Activated T-cell treated with anti-CD3 and anti-CD28 coated beads, Interleukin-2, amount 50 U/mL, for 4 hours (primary cell): ENCODE measurements around the gene BICDL1. TPM values are rescaled to one million over a fixed set of nuclear protein-coding genes. Genes with fewer than 3 reads are reported as not detected.

Source experiments
- ATAC-seq, 2 donors: fragments of 200-7000 bp; cut with Tn5 transposase; one replicate each; pipeline ENCODE4 v1.10.0; 2021
- DNase-seq: peaks from one replicate; pipeline ENCODE4 v3.0.0-alpha.2; 2020
- H3K27me3 Mint-ChIP-seq: one replicate; pipeline ENCODE4 v1.8.0; 2021; ENCODE audit warnings: low read depth, mixed read lengths
- H3K36me3 Mint-ChIP-seq: one replicate; pipeline ENCODE4 v1.8.0; 2022; ENCODE audit warnings: mixed read lengths; ENCODE audit not compliant: insufficient read depth
- H3K4me1 Mint-ChIP-seq: one replicate; pipeline ENCODE4 v1.8.0; 2021; ENCODE audit warnings: low read depth, mixed read lengths
- H3K4me3 Mint-ChIP-seq: one replicate; pipeline ENCODE4 v1.8.0; 2021; ENCODE audit warnings: mild to moderate bottlenecking, moderate library complexity, mixed read lengths
- H3K9me3 Mint-ChIP-seq: one replicate; pipeline ENCODE4 v1.8.0; 2021; ENCODE audit warnings: mixed read lengths
- total RNA-seq, 3 donors: library from RNA; stranded (reverse); gene quantifications; one replicate each; pipeline ENCODE4 v1.2.1, GENCODE V29; 2021

The BICDL1 gene
- total RNA-seq, 3 donors from 2014 or later = 121 to 152 (median 130) TPM

GRCh38 chr12:119989731-119990381, 820 bp downstream of the BICDL1 start:
- Mint-ChIP-seq H3K27me3 (no peaks in the 10 kb centered on the region), H3K9me3 (no peaks in the 10 kb centered on the region), H3K4me1 (peaks cover 41% of the 10 kb centered on the region), H3K4me3 (peak overlapping the region; percentile 95), H3K36me3 (peaks cover 25% of the 10 kb centered on the region)
- ATAC-seq = peak; percentile 17 to 27
- peak; percentile 50 for DNase-seq

GRCh38 chr12:119990382-119990874, 1.4 kb downstream of the BICDL1 start:
- Mint-ChIP-seq H3K27me3 (no peaks in the 10 kb centered on the region), H3K4me1 (peaks cover 43% of the 10 kb centered on the region), H3K4me3 (peak overlapping the region; percentile 95), H3K36me3 (peaks cover 27% of the 10 kb centered on the region), H3K9me3 (no peaks in the 10 kb centered on the region)
- ATAC-seq = no peak
- DNase-seq = peak; percentile 17

- ATAC-seq = no peak
- peak overlapping the region; percentile 95 for H3K4me3 Mint-ChIP-seq
- peaks cover 54% of the 10 kb centered on the region for H3K4me1 Mint-ChIP-seq
- H3K9me3 Mint-ChIP-seq = no peaks in the 10 kb centered on the region
- no peaks in the 10 kb centered on the region for H3K27me3 Mint-ChIP-seq
- DNase-seq = no peak
- H3K36me3 Mint-ChIP-seq = peaks cover 36% of the 10 kb centered on the region
These were observed 3.2 kb downstream of the BICDL1 start for GRCh38 chr12:119992129-119992705.

GRCh38 chr12:119994892-119995658, 6.0 kb downstream of the BICDL1 start:
- H3K4me1 Mint-ChIP-seq = peaks cover 55% of the 10 kb centered on the region
- no peak for DNase-seq
- H3K9me3 Mint-ChIP-seq = no peaks in the 10 kb centered on the region
- no peak overlapping the region for H3K4me3 Mint-ChIP-seq
- peaks cover 55% of the 10 kb centered on the region for H3K36me3 Mint-ChIP-seq
- H3K27me3 Mint-ChIP-seq = no peaks in the 10 kb centered on the region
- no peak for ATAC-seq

- H3K27me3 Mint-ChIP-seq = no peaks in the 10 kb centered on the region
- DNase-seq (no peak), ATAC-seq (peak; percentile 36 to 46)
- H3K9me3 Mint-ChIP-seq = no peaks in the 10 kb centered on the region
- no peak overlapping the region for H3K4me3 Mint-ChIP-seq
- H3K4me1 Mint-ChIP-seq = peaks cover 55% of the 10 kb centered on the region
- peaks cover 63% of the 10 kb centered on the region for H3K36me3 Mint-ChIP-seq
These were observed 7.4 kb downstream of the BICDL1 start for GRCh38 chr12:119996417-119996816.

GRCh38 chr12:119998471-119999245, 9.6 kb downstream of the BICDL1 start:
- Mint-ChIP-seq H3K9me3 (no peaks in the 10 kb centered on the region), H3K4me3 (no peak overlapping the region), H3K4me1 (peaks cover 47% of the 10 kb centered on the region), H3K36me3 (peaks cover 57% of the 10 kb centered on the region), H3K27me3 (no peaks in the 10 kb centered on the region)
- ATAC-seq (no peak), DNase-seq (no peak)

GRCh38 chr12:120000556-120000955, 11.5 kb downstream of the BICDL1 start:
- H3K36me3 Mint-ChIP-seq = peaks cover 52% of the 10 kb centered on the region
- no peak overlapping the region for H3K4me3 Mint-ChIP-seq
- peaks cover 44% of the 10 kb centered on the region for H3K4me1 Mint-ChIP-seq
- no peak for DNase-seq
- H3K27me3 Mint-ChIP-seq = no peaks in the 10 kb centered on the region
- ATAC-seq = no peak
- H3K9me3 Mint-ChIP-seq = no peaks in the 10 kb centered on the region

GRCh38 chr12:120006258-120006975, 17.4 kb downstream of the BICDL1 start:
- ATAC-seq (peak; percentile 67), DNase-seq (peak; percentile 18)
- H3K4me3 Mint-ChIP-seq = peak overlapping the region; percentile 63
- H3K4me1 Mint-ChIP-seq = peaks cover 73% of the 10 kb centered on the region
- peaks cover 50% of the 10 kb centered on the region for H3K36me3 Mint-ChIP-seq
- H3K9me3 Mint-ChIP-seq = no peaks in the 10 kb centered on the region
- H3K27me3 Mint-ChIP-seq = no peaks in the 10 kb centered on the region

GRCh38 chr12:120007272-120007671, 18.2 kb downstream of the BICDL1 start:
- peaks cover 77% of the 10 kb centered on the region for H3K4me1 Mint-ChIP-seq
- H3K9me3 Mint-ChIP-seq = no peaks in the 10 kb centered on the region
- peak overlapping the region; percentile 63 for H3K4me3 Mint-ChIP-seq
- DNase-seq (peak; percentile 68), ATAC-seq (peak; percentile 50)
- no peaks in the 10 kb centered on the region for H3K27me3 Mint-ChIP-seq
- peaks cover 49% of the 10 kb centered on the region for H3K36me3 Mint-ChIP-seq

GRCh38 chr12:120010661-120011230, 21.7 kb downstream of the BICDL1 start:
- no peaks in the 10 kb centered on the region for H3K9me3 Mint-ChIP-seq
- DNase-seq = no peak
- H3K4me1 Mint-ChIP-seq = peaks cover 94% of the 10 kb centered on the region
- peaks cover 50% of the 10 kb centered on the region for H3K36me3 Mint-ChIP-seq
- no peak for ATAC-seq
- peak overlapping the region; percentile 73 for H3K4me3 Mint-ChIP-seq
- H3K27me3 Mint-ChIP-seq = no peaks in the 10 kb centered on the region

GRCh38 chr12:120012067-120012621, 23.1 kb downstream of the BICDL1 start:
- peaks cover 89% of the 10 kb centered on the region for H3K4me1 Mint-ChIP-seq
- peak overlapping the region; percentile 73 for H3K4me3 Mint-ChIP-seq
- ATAC-seq (peak; percentile 70 to 71), DNase-seq (peak; percentile 72)
- H3K27me3 Mint-ChIP-seq = no peaks in the 10 kb centered on the region
- peaks cover 41% of the 10 kb centered on the region for H3K36me3 Mint-ChIP-seq
- no peaks in the 10 kb centered on the region for H3K9me3 Mint-ChIP-seq

- peaks cover 83% of the 10 kb centered on the region for H3K4me1 Mint-ChIP-seq
- peak; percentile 41 for DNase-seq
- peaks cover 33% of the 10 kb centered on the region for H3K36me3 Mint-ChIP-seq
- peak overlapping the region; percentile 67 for H3K4me3 Mint-ChIP-seq
- H3K9me3 Mint-ChIP-seq = no peaks in the 10 kb centered on the region
- ATAC-seq = peak; percentile 46
- H3K27me3 Mint-ChIP-seq = no peaks in the 10 kb centered on the region
These were observed 24.8 kb downstream of the BICDL1 start for GRCh38 chr12:120013659-120014380.
